H1 (cell line): ENCODE data around the gene RERE. TPM values are rescaled to one million over a fixed set of nuclear protein-coding genes. Genes with fewer than 3 reads are reported as not detected.

Source experiments
- CTCF ChIA-PET: fragments of 300-600 bp; sonication (Branson Sonifier 250); formaldehyde crosslinking; loops from one replicate; lab custom pipeline; 2021; ENCODE audit not compliant: partially characterized antibody; lab: Charles Lee
- POLR2A ChIA-PET: fragments of 300-600 bp; sonication (Branson Sonifier 250); formaldehyde crosslinking; loops from one replicate; lab custom pipeline; 2021; ENCODE audit warnings: inconsistent platforms; ENCODE audit not compliant: partially characterized antibody; lab: Charles Lee
- DNase-seq, 2 experiments: peaks; one replicate each; pipeline versions ENCODE4 v3.0.0 to v3.0.0-alpha.2; 2010 to 2022; ENCODE audit warnings: low spot score in 2 of 2, low read depth in 1 of 2, mixed read lengths in 1 of 2
- FAIRE-seq: peaks from 2 replicates; lab custom pipeline; 2011; peaks lifted over from hg19 to GRCh38; lab: Jason Lieb, UNC
- H2AFZ ChIP-seq: 2 replicates; pipeline ENCODE4 v1.8.1; 2012; ENCODE audit warnings: low read length, inconsistent platforms
- H2AK5ac ChIP-seq: 2 replicates; pipeline ENCODE4 v1.6.1; 2013; ENCODE audit warnings: low read depth, low read length
- H2BK120ac ChIP-seq: replicated peaks from 2 replicates; pipeline ENCODE3; 2013; ENCODE audit warnings: low read depth, low read length, inconsistent platforms
- H2BK12ac ChIP-seq: 2 replicates; pipeline ENCODE4 v1.6.1; 2013; ENCODE audit warnings: low read depth, low read length
- H2BK15ac ChIP-seq: 2 replicates; pipeline ENCODE4 v1.6.1; 2013; ENCODE audit warnings: low read length
- H2BK20ac ChIP-seq: 2 replicates; pipeline ENCODE4 v1.6.1; 2013; ENCODE audit warnings: low read length
- H2BK5ac ChIP-seq: 2 replicates; pipeline ENCODE4 v1.6.1; 2013; ENCODE audit warnings: low read depth, low read length
- H3K14ac ChIP-seq: 2 replicates; pipeline ENCODE4 v1.6.1; 2013; ENCODE audit warnings: inconsistent platforms; ENCODE audit not compliant: insufficient read length
- H3K18ac ChIP-seq: 2 replicates; pipeline ENCODE4 v1.6.1; 2013; ENCODE audit warnings: low read length; ENCODE audit errors: extremely low read depth
- H3K23ac ChIP-seq: 2 replicates; pipeline ENCODE4 v1.6.1; 2013; ENCODE audit warnings: inconsistent platforms; ENCODE audit not compliant: insufficient read length
- H3K23me2 ChIP-seq: 2 replicates; pipeline ENCODE4 v1.6.1; 2013; ENCODE audit warnings: low read depth, low read length
- H3K27ac ChIP-seq: 2 replicates; pipeline ENCODE4 v1.6.1; 2011; ENCODE audit warnings: low read depth, low read length, inconsistent platforms
- H3K27me3 ChIP-seq, 4 experiments: replicated peaks in 1 of 4; 1 replicate in 1 of 4; 2 replicates in 3 of 4; pipeline versions ENCODE4 v1.6.1 to v1.8.1; 2011 to 2013; ENCODE audit warnings: low read length in 3 of 4, mild to moderate bottlenecking in 3 of 4, inconsistent platforms in 2 of 4, mixed read lengths in 2 of 4, moderate library complexity in 1 of 4; ENCODE audit not compliant: control insufficient read depth in 3 of 4, insufficient read depth in 3 of 4; ENCODE audit errors: extremely low read depth in 1 of 4
- H3K36me3 ChIP-seq, 4 experiments: 2 replicates each; pipeline versions ENCODE4 v1.6.1 to v1.8.1; 2011 to 2013; ENCODE audit warnings: mild to moderate bottlenecking in 4 of 4, low read length in 3 of 4, moderate library complexity in 2 of 4, control low read depth in 1 of 4, inconsistent platforms in 1 of 4; ENCODE audit not compliant: insufficient read depth in 4 of 4, control insufficient read depth in 2 of 4
- H3K4ac ChIP-seq: replicated peaks from 2 replicates; pipeline ENCODE3; 2013; ENCODE audit warnings: low read length, low read depth, mixed read lengths, inconsistent platforms; ENCODE audit not compliant: insufficient read length
- H3K4me1 ChIP-seq, 4 experiments: replicated peaks in 1 of 4; 1 replicate in 1 of 4; 2 replicates in 3 of 4; pipeline versions ENCODE4 v1.6.1 to v1.8.1; 2011 to 2013; ENCODE audit warnings: low read length in 3 of 4, inconsistent platforms in 2 of 4, mixed read lengths in 1 of 4; ENCODE audit not compliant: insufficient read depth in 4 of 4, control insufficient read depth in 3 of 4
- H3K4me2 ChIP-seq, 2 experiments: 2 replicates each; pipeline versions ENCODE4 v1.6.1 to v1.8.1; 2011 to 2013; ENCODE audit warnings: low read depth in 2 of 2, low read length in 2 of 2, control low read depth in 1 of 2, inconsistent platforms in 1 of 2, mild to moderate bottlenecking in 1 of 2; ENCODE audit not compliant: insufficient read depth in 1 of 2
- H3K4me3 ChIP-seq, 4 experiments: fragments of 200-600, 300-600 bp in 1 of 4; sonication (generic), shearing (Covaris generic), sonication (Bioruptor Twin) in 1 of 4; 2 replicates each; pipeline versions ENCODE4 v1.5.1 to v1.8.1; 2011 to 2016; ENCODE audit warnings: low read length in 4 of 4, low read depth in 3 of 4, control low read depth in 2 of 4, inconsistent platforms in 2 of 4, mild to moderate bottlenecking in 2 of 4, mixed read lengths in 1 of 4, moderate library complexity in 1 of 4; ENCODE audit not compliant: insufficient read depth in 2 of 4; ENCODE audit errors: extremely low read depth in 1 of 4
- H3K56ac ChIP-seq: replicated peaks from 2 replicates; pipeline ENCODE3; 2013; ENCODE audit warnings: low read depth, mild to moderate bottlenecking, mixed read lengths, low read length, inconsistent platforms; ENCODE audit not compliant: insufficient read length
- H3K79me1 ChIP-seq: 2 replicates; pipeline ENCODE4 v1.6.1; 2013; ENCODE audit warnings: low read depth, low read length, control low read depth
- H3K79me2 ChIP-seq, 2 experiments: 2 replicates each; pipeline versions ENCODE4 v1.6.1 to v1.8.1; 2012 to 2013; ENCODE audit warnings: low read length in 2 of 2, mild to moderate bottlenecking in 2 of 2, inconsistent platforms in 1 of 2; ENCODE audit not compliant: insufficient read depth in 2 of 2, control insufficient read depth in 1 of 2
- H3K9ac ChIP-seq, 4 experiments: replicated peaks in 1 of 4; 1 replicate in 1 of 4; 2 replicates in 3 of 4; pipeline versions ENCODE4 v1.6.1 to v1.8.1; 2011 to 2013; ENCODE audit warnings: low read depth in 3 of 4, low read length in 3 of 4, control low read depth in 2 of 4, mild to moderate bottlenecking in 2 of 4, moderate library complexity in 2 of 4, inconsistent platforms in 1 of 4; ENCODE audit errors: extremely low read depth in 1 of 4
- H3K9me3 ChIP-seq, 2 experiments: 2 replicates each; pipeline versions ENCODE4 v1.6.1 to v1.8.1; 2012 to 2013; ENCODE audit warnings: mild to moderate bottlenecking in 2 of 2, moderate library complexity in 2 of 2, control low read depth in 1 of 2, inconsistent platforms in 1 of 2, low read depth in 1 of 2, low read length in 1 of 2, mixed read lengths in 1 of 2; ENCODE audit not compliant: insufficient read depth in 2 of 2
- H4K20me1 ChIP-seq, 2 experiments: replicated peaks in 1 of 2; 2 replicates each; pipeline versions ENCODE3 to v1.8.1; 2011 to 2013; ENCODE audit warnings: inconsistent platforms in 2 of 2, low read length in 2 of 2, mild to moderate bottlenecking in 1 of 2; ENCODE audit not compliant: insufficient read depth in 2 of 2, control insufficient read depth in 1 of 2
- H4K5ac ChIP-seq: 2 replicates; pipeline ENCODE4 v1.6.1; 2013; ENCODE audit warnings: low read length, low read depth, mixed read lengths, inconsistent platforms; ENCODE audit not compliant: insufficient read length
- H4K8ac ChIP-seq: 2 replicates; pipeline ENCODE4 v1.8.0; 2013; ENCODE audit warnings: mild to moderate bottlenecking, moderate library complexity, low read length, inconsistent platforms; ENCODE audit not compliant: insufficient read depth; ENCODE audit errors: extremely low read depth
- H4K91ac ChIP-seq: replicated peaks from 2 replicates; pipeline ENCODE3; 2013; ENCODE audit warnings: low read length, mixed read lengths, inconsistent platforms; ENCODE audit not compliant: insufficient read length
- ASH2L ChIP-seq: fragments of 200-600, 300-600 bp; sonication (generic); IDR thresholded peaks from one replicate; pipeline ENCODE4 v1.7.1; 2017; ENCODE audit warnings: low read length
- POLR2AphosphoS5 ChIP-seq: IDR thresholded peaks from 2 replicates; pipeline ENCODE4 v1.6.1; 2011; ENCODE audit warnings: low read depth, low read length
- SP2 ChIP-seq: IDR thresholded peaks from 2 replicates; pipeline ENCODE4 v1.6.1; 2012; ENCODE audit warnings: mild to moderate bottlenecking, low read length, inconsistent platforms
- WGBS, 2 experiments: shearing (Covaris generic) in 1 of 2; methylation state at CpG; one replicate each; pipeline versions ENCODE4 v1.1.6 to v1.1.7; 2013 to 2015; ENCODE audit warnings: low lambda C conversion rate in 2 of 2, mixed read lengths in 2 of 2, inconsistent platforms in 1 of 2, low coverage in 1 of 2, missing lambda C conversion rate in 1 of 2; ENCODE audit not compliant: insufficient replicate concordance in 2 of 2, insufficient coverage in 1 of 2, insufficient read length in 1 of 2; ENCODE audit errors: extremely low coverage in 1 of 2, missing lambda C conversion rate in 1 of 2; 5-methylcytosine and 5-hydroxymethylcytosine counted together
- polyA plus RNA-seq, 7 experiments: library from polyadenylated mRNA; depleted of rRNA in 3 of 7; stranded (reverse) in 5 of 7; unstranded in 2 of 7; fragments of >200 nt in 5 of 7; fragments of 200-250 nt in 2 of 7; gene quantifications; 1 replicate in 5 of 7; 2 replicates in 1 of 7; 4 replicates in 1 of 7; pipeline versions ENCODE4 v1.2.1 to v1.2.3, GENCODE V29; 2011 to 2013; ENCODE audit warnings: missing spikeins in 2 of 7, mixed read lengths in 2 of 7
- total RNA-seq: library from RNA; stranded (reverse); fragmentation: NEBNext Ultra II Directional; extraction: Animal tissue kit (Norgen Biotek cat#: 25700); gene quantifications from 2 replicates; pipeline ENCODE4 v1.2.1, GENCODE V29; 2021

The RERE gene
- total and polyA plus RNA-seq, 2 of the 8 experiments (the other 6 are each of a cell fraction or from before 2014, with no cell fraction given), result 15.3 to 142 TPM

GRCh38 chr1:8474369-8474768, 343.1 kb downstream of the RERE start:
- no peaks in the 10 kb centered on the region for H3K23me2 ChIP-seq
- no peak for DNase-seq
- H2BK12ac ChIP-seq, result no peak overlapping the region
- H3K23ac ChIP-seq, result no peak overlapping the region
- POLR2A ChIA-PET, result no interaction called here
- peaks cover 0 to 42% of the 10 kb centered on the region in 2 experiments; a peak in 2 of 4 replicates for H3K79me2 ChIP-seq
- H3K27me3 ChIP-seq, result no peaks in the 10 kb centered on the region
- no peaks in the 10 kb centered on the region for H3K36me3 ChIP-seq
- no peak overlapping the region for H3K56ac ChIP-seq
- CTCF ChIA-PET, result interaction anchor here (0.9 to 2.5 kb wide), 3 partner anchors 11 to 78 kb away, joined by 3 to 10 read pairs (median 5); no protein-coding TSS in a partner anchor
- no peak overlapping the region for H4K5ac ChIP-seq
- H3K4me3 ChIP-seq, result no peak overlapping the region
- H3K79me1 ChIP-seq, result no peaks in the 10 kb centered on the region; the same call in 1 of the 2 replicates
- H2BK15ac ChIP-seq, result no peak overlapping the region
- H4K91ac ChIP-seq, result no peak overlapping the region
- H3K14ac ChIP-seq, result no peak overlapping the region
- WGBS, 2 experiments, result 83% methylated on average over 3 of the region's 3 CpGs; no CpG with 5 or more reads in 1 of the 2 experiments
- no peak overlapping the region for H4K8ac ChIP-seq
- TF ChIP-seq ASH2L (no peak), SP2 (no peak), POLR2AphosphoS5 (no peak)
- no peak overlapping the region for H3K4ac ChIP-seq
- no peaks in the 10 kb centered on the region for H3K9me3 ChIP-seq
- H2BK5ac ChIP-seq, result no peak overlapping the region
- no peak overlapping the region for H3K27ac ChIP-seq
- H3K18ac ChIP-seq, result no peak overlapping the region
- H2BK20ac ChIP-seq, result no peak overlapping the region
- H2AK5ac ChIP-seq, result no peak overlapping the region
- H3K9ac ChIP-seq, result no peak overlapping the region
- H2AFZ ChIP-seq, result no peak overlapping the region
- FAIRE-seq, result no peak
- no peak overlapping the region for H2BK120ac ChIP-seq
- no peak overlapping the region for H3K4me2 ChIP-seq
- peaks cover 1 to 13% (median 7%) of the 10 kb centered on the region in 4 experiments; a peak in 4 of 7 replicates for H3K4me1 ChIP-seq
- peaks cover 3% of the 10 kb centered on the region in 2 experiments for H4K20me1 ChIP-seq
